ENCODE results near the gene PLXNC1.
A peak's percentile ranks its signal among the peaks of the same experiment; 100 is the strongest.

The PLXNC1 gene

GRCh38 chr12:94282675-94283074, 134.3 kb downstream of the PLXNC1 start:
- peak; percentile 14 to 35 (median 33) for DNase-seq
- peak overlapping the region; percentile 9 for H3K4me3 ChIP-seq (ENCODE audit: insufficient read depth, low read depth, low read length, poor library complexity, severe bottlenecking)
- H3K9me3 ChIP-seq (ENCODE audit: control insufficient read depth, low read length), result no peaks in the 10 kb centered on the region
- peaks cover 19% of the 10 kb centered on the region for H3K4me1 ChIP-seq (ENCODE audit: control insufficient read depth, insufficient read depth, low read length, poor library complexity, severe bottlenecking)
- H3K27ac ChIP-seq (ENCODE audit: insufficient read depth, low read length, poor library complexity, severe bottlenecking), result peak overlapping the region; percentile 56
- peaks cover 25% of the 10 kb centered on the region for H3K36me3 ChIP-seq (ENCODE audit: control insufficient read depth, insufficient read depth, low read length)
- H3K27me3 ChIP-seq (replicated peaks; ENCODE audit: control insufficient read depth, insufficient read depth, low read length, poor library complexity, severe bottlenecking), result no peaks in the 10 kb centered on the region

- H3K4me1 ChIP-seq (ENCODE audit: control insufficient read depth, insufficient read depth, low read length, poor library complexity, severe bottlenecking), result peaks cover 19% of the 10 kb centered on the region
- peaks cover 34% of the 10 kb centered on the region for H3K36me3 ChIP-seq (ENCODE audit: control insufficient read depth, insufficient read depth, low read length)
- no peak for DNase-seq
- H3K4me3 ChIP-seq (ENCODE audit: insufficient read depth, low read depth, low read length, poor library complexity, severe bottlenecking), result no peak overlapping the region
- no peaks in the 10 kb centered on the region for H3K9me3 ChIP-seq (ENCODE audit: control insufficient read depth, low read length)
- H3K27me3 ChIP-seq (replicated peaks; ENCODE audit: control insufficient read depth, insufficient read depth, low read length, poor library complexity, severe bottlenecking), result no peaks in the 10 kb centered on the region
- no peak overlapping the region for H3K27ac ChIP-seq (ENCODE audit: insufficient read depth, low read length, poor library complexity, severe bottlenecking)
Measured at GRCh38 chr12:94284046-94284445, 135.7 kb downstream of the PLXNC1 start.

GRCh38 chr12:94284859-94285258, 136.5 kb downstream of the PLXNC1 start:
- H3K4me3 ChIP-seq (ENCODE audit: insufficient read depth, low read depth, low read length, poor library complexity, severe bottlenecking), result no peak overlapping the region
- H3K9me3 ChIP-seq (ENCODE audit: control insufficient read depth, low read length), result no peaks in the 10 kb centered on the region
- peaks cover 34% of the 10 kb centered on the region for H3K36me3 ChIP-seq (ENCODE audit: control insufficient read depth, insufficient read depth, low read length)
- DNase-seq, result no peak
- H3K27ac ChIP-seq (ENCODE audit: insufficient read depth, low read length, poor library complexity, severe bottlenecking), result no peak overlapping the region
- no peaks in the 10 kb centered on the region for H3K27me3 ChIP-seq (replicated peaks; ENCODE audit: control insufficient read depth, insufficient read depth, low read length, poor library complexity, severe bottlenecking)
- peaks cover 19% of the 10 kb centered on the region for H3K4me1 ChIP-seq (ENCODE audit: control insufficient read depth, insufficient read depth, low read length, poor library complexity, severe bottlenecking)

- Histone ChIP-seq H3K36me3 (ENCODE audit: control insufficient read depth, insufficient read depth, low read length) (peaks cover 24% of the 10 kb centered on the region), H3K9me3 (ENCODE audit: control insufficient read depth, low read length) (no peaks in the 10 kb centered on the region), H3K4me1 (ENCODE audit: control insufficient read depth, insufficient read depth, low read length, poor library complexity, severe bottlenecking) (peaks cover 19% of the 10 kb centered on the region), H3K27me3 (replicated peaks; ENCODE audit: control insufficient read depth, insufficient read depth, low read length, poor library complexity, severe bottlenecking) (no peaks in the 10 kb centered on the region), H3K4me3 (ENCODE audit: insufficient read depth, low read depth, low read length, poor library complexity, severe bottlenecking) (no peak overlapping the region), H3K27ac (ENCODE audit: insufficient read depth, low read length, poor library complexity, severe bottlenecking) (no peak overlapping the region)
- no peak for DNase-seq
Measured at GRCh38 chr12:94285943-94286582, 137.7 kb downstream of the PLXNC1 start.

GRCh38 chr12:94286583-94287244, 138.3 kb downstream of the PLXNC1 start:
- Histone ChIP-seq H3K4me3 (ENCODE audit: insufficient read depth, low read depth, low read length, poor library complexity, severe bottlenecking) (no peak overlapping the region), H3K9me3 (ENCODE audit: control insufficient read depth, low read length) (no peaks in the 10 kb centered on the region), H3K27ac (ENCODE audit: insufficient read depth, low read length, poor library complexity, severe bottlenecking) (no peak overlapping the region), H3K36me3 (ENCODE audit: control insufficient read depth, insufficient read depth, low read length) (peaks cover 24% of the 10 kb centered on the region), H3K4me1 (ENCODE audit: control insufficient read depth, insufficient read depth, low read length, poor library complexity, severe bottlenecking) (peaks cover 19% of the 10 kb centered on the region), H3K27me3 (replicated peaks; ENCODE audit: control insufficient read depth, insufficient read depth, low read length, poor library complexity, severe bottlenecking) (no peaks in the 10 kb centered on the region)
- no peak for DNase-seq

GRCh38 chr12:94287245-94287628, 138.9 kb downstream of the PLXNC1 start:
- no peak overlapping the region for H3K27ac ChIP-seq (ENCODE audit: insufficient read depth, low read length, poor library complexity, severe bottlenecking)

GRCh38 chr12:94289461-94290312, 141.3 kb downstream of the PLXNC1 start:
- no peak overlapping the region for H3K4me3 ChIP-seq (ENCODE audit: insufficient read depth, low read depth, low read length, poor library complexity, severe bottlenecking)
- H3K4me1 ChIP-seq (ENCODE audit: control insufficient read depth, insufficient read depth, low read length, poor library complexity, severe bottlenecking), result no peaks in the 10 kb centered on the region
- H3K27ac ChIP-seq (ENCODE audit: insufficient read depth, low read length, poor library complexity, severe bottlenecking), result no peak overlapping the region
- no peaks in the 10 kb centered on the region for H3K9me3 ChIP-seq (ENCODE audit: control insufficient read depth, low read length)
- DNase-seq, result no peak
- peaks cover 24% of the 10 kb centered on the region for H3K36me3 ChIP-seq (ENCODE audit: control insufficient read depth, insufficient read depth, low read length)
- no peaks in the 10 kb centered on the region for H3K27me3 ChIP-seq (replicated peaks; ENCODE audit: control insufficient read depth, insufficient read depth, low read length, poor library complexity, severe bottlenecking)

More at GRCh38 chr12:94287245-94287628, 138.9 kb downstream of the PLXNC1 start:
- Histone ChIP-seq H3K36me3 (ENCODE audit: control insufficient read depth, insufficient read depth, low read length) (peaks cover 24% of the 10 kb centered on the region), H3K27me3 (replicated peaks; ENCODE audit: control insufficient read depth, insufficient read depth, low read length, poor library complexity, severe bottlenecking) (no peaks in the 10 kb centered on the region), H3K4me1 (ENCODE audit: control insufficient read depth, insufficient read depth, low read length, poor library complexity, severe bottlenecking) (peaks cover 15% of the 10 kb centered on the region), H3K4me3 (ENCODE audit: insufficient read depth, low read depth, low read length, poor library complexity, severe bottlenecking) (no peak overlapping the region), H3K9me3 (ENCODE audit: control insufficient read depth, low read length) (no peaks in the 10 kb centered on the region)
- DNase-seq, result no peak

GRCh38 chr12:94290353-94290752, 142.0 kb downstream of the PLXNC1 start:
- Histone ChIP-seq H3K36me3 (ENCODE audit: control insufficient read depth, insufficient read depth, low read length) (peaks cover 28% of the 10 kb centered on the region), H3K27me3 (replicated peaks; ENCODE audit: control insufficient read depth, insufficient read depth, low read length, poor library complexity, severe bottlenecking) (no peaks in the 10 kb centered on the region), H3K4me3 (ENCODE audit: insufficient read depth, low read depth, low read length, poor library complexity, severe bottlenecking) (no peak overlapping the region), H3K27ac (ENCODE audit: insufficient read depth, low read length, poor library complexity, severe bottlenecking) (no peak overlapping the region), H3K9me3 (ENCODE audit: control insufficient read depth, low read length) (no peaks in the 10 kb centered on the region), H3K4me1 (ENCODE audit: control insufficient read depth, insufficient read depth, low read length, poor library complexity, severe bottlenecking) (no peaks in the 10 kb centered on the region)
- DNase-seq, result no peak

- no peak for DNase-seq
- no peaks in the 10 kb centered on the region for H3K27me3 ChIP-seq (replicated peaks; ENCODE audit: control insufficient read depth, insufficient read depth, low read length, poor library complexity, severe bottlenecking)
- no peaks in the 10 kb centered on the region for H3K9me3 ChIP-seq (ENCODE audit: control insufficient read depth, low read length)
- H3K36me3 ChIP-seq (ENCODE audit: control insufficient read depth, insufficient read depth, low read length), result peaks cover 41% of the 10 kb centered on the region
- no peaks in the 10 kb centered on the region for H3K4me1 ChIP-seq (ENCODE audit: control insufficient read depth, insufficient read depth, low read length, poor library complexity, severe bottlenecking)
- no peak overlapping the region for H3K4me3 ChIP-seq (ENCODE audit: insufficient read depth, low read depth, low read length, poor library complexity, severe bottlenecking)
- H3K27ac ChIP-seq (ENCODE audit: insufficient read depth, low read length, poor library complexity, severe bottlenecking), result no peak overlapping the region
Measured at GRCh38 chr12:94297096-94297699, 148.8 kb downstream of the PLXNC1 start.
